Gastroesophageal sphincter (tissue), 3 donors: ENCODE measurements around the gene ZNF750.

Experiments used
- CTCF ChIP-seq, 4 experiments: fragments of 200-600 bp in 2 of 4; fragments of 450-650 bp in 2 of 4; sonication (generic) in 1 of 4; IDR thresholded peaks; one replicate each; pipeline ENCODE4 v1.5.1; 2017 to 2019; ENCODE audit warnings: antibody characterized with exemption in 4 of 4, mild to moderate bottlenecking in 2 of 4, moderate library complexity in 2 of 4
- POLR2A ChIP-seq, 2 donors: fragments of 450-650 bp; IDR thresholded peaks; one replicate each; pipeline ENCODE4 v1.6.1; 2017; ENCODE audit warnings: antibody characterized with exemption in 2 of 2, mild to moderate bottlenecking in 2 of 2, moderate library complexity in 1 of 2

GRCh38 chr17:82884341-82884969 is 44.6 kb upstream of the ZNF750 start:
- no peak for TF ChIP-seq CTCF (IDR thresholded peaks at IDR 0.05)
- no peak for TF ChIP-seq POLR2A (IDR thresholded peaks at IDR 0.05)
